Measurements from ENCODE around the gene RDH5. TPM values are rescaled to one million over a fixed set of nuclear protein-coding genes. Genes with fewer than 3 reads are reported as not detected.

RDH5 gene
- polyA plus RNA-seq, 1 experiment, result 5.2 TPM

DNA sequence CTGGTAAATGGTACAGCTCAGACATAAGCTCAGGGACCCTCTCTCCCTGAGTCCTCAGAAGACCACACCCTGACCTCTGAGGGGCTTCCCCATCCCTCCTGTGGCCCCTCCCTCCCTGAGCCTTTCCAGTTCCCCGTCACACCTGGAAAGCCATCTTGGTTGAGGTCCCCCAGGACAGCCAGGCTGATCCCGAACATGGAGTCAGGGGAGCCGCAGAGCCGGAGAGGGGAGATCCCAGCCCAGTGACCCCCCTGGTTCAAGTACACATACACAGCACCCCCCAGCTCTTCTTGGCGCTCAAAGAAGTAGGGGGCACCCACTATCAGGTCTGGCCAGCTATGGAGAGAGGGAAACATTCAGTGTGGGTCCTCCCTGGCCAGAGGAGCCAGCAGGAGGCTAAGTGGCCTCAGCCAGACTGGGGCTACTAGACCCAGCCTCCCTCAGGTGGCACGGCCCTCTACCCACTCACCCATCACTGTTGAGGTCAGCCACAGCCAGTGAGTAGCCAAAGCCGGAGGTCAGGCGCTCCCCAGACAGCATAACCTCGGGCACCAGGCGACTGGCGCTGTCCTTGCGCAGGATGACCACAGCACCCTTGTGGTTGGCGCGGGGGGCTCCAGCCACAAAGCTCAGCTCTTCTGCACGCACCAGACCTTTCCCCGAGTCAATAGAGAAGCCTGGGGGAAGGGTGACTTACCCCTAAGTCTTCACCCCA, 21.8 kb upstream of the RDH5 start:
- CTCF ChIA-PET, result no interaction called here
- Histone ChIP-seq H3K27me3 (ENCODE audit: control insufficient read depth, insufficient read depth, low read length) (peaks cover 2% of the 10 kb centered on the region), H3K4me3 (ENCODE audit: low read depth, low read length) (no peak overlapping the region), H3K9me3 (ENCODE audit: control insufficient read depth, insufficient read depth, low read length) (no peaks in the 10 kb centered on the region), H3K27ac (ENCODE audit: low read depth, low read length) (no peak overlapping the region)
- POLR2A ChIA-PET, result no interaction called here
- TF ChIP-seq, protein P1, sequence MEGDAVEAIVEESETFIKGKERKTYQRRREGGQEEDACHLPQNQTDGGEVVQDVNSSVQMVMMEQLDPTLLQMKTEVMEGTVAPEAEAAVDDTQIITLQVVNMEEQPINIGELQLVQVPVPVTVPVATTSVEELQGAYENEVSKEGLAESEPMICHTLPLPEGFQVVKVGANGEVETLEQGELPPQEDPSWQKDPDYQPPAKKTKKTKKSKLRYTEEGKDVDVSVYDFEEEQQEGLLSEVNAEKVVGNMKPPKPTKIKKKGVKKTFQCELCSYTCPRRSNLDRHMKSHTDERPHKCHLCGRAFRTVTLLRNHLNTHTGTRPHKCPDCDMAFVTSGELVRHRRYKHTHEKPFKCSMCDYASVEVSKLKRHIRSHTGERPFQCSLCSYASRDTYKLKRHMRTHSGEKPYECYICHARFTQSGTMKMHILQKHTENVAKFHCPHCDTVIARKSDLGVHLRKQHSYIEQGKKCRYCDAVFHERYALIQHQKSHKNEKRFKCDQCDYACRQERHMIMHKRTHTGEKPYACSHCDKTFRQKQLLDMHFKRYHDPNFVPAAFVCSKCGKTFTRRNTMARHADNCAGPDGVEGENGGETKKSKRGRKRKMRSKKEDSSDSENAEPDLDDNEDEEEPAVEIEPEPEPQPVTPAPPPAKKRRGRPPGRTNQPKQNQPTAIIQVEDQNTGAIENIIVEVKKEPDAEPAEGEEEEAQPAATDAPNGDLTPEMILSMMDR (IDR thresholded peaks at IDR 0.05; ENCODE audit: low read depth, low read length), result no peak
- DNase-seq (ENCODE audit: low read depth, low spot score), result no peak

DNA sequence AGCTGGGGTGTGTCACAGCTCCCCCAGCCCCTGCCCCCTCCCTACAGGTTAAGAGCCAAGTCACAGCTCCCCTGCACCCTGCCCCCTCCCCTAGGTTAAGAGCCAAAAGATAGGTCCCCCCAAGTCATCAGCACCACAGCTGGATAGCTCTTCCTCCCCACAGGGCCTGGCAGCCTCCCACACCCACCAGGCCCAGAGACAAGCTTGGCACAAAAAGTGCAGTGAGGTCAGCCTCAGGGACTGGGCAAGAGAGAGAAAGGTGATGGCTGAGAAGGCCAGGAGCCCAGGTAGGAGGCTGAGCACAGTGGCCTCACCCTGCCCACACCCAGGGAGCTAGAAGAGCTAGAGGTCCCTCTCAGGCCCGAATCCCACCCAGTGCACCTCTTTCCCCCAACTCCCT, 21.2 kb upstream of the RDH5 start:
- CTCF ChIA-PET, result no interaction called here
- POLR2A ChIA-PET, result no interaction called here
- no peak for DNase-seq (ENCODE audit: low read depth, low spot score)
- H3K4me3 ChIP-seq (ENCODE audit: low read depth, low read length), result no peak overlapping the region
- TF ChIP-seq, protein P1 (IDR thresholded peaks at IDR 0.05; ENCODE audit: low read depth, low read length), result no peak
- peaks cover 2% of the 10 kb centered on the region for H3K27me3 ChIP-seq (ENCODE audit: control insufficient read depth, insufficient read depth, low read length)
- H3K27ac ChIP-seq (ENCODE audit: low read depth, low read length), result no peak overlapping the region
- H3K9me3 ChIP-seq (ENCODE audit: control insufficient read depth, insufficient read depth, low read length), result no peaks in the 10 kb centered on the region

DNA sequence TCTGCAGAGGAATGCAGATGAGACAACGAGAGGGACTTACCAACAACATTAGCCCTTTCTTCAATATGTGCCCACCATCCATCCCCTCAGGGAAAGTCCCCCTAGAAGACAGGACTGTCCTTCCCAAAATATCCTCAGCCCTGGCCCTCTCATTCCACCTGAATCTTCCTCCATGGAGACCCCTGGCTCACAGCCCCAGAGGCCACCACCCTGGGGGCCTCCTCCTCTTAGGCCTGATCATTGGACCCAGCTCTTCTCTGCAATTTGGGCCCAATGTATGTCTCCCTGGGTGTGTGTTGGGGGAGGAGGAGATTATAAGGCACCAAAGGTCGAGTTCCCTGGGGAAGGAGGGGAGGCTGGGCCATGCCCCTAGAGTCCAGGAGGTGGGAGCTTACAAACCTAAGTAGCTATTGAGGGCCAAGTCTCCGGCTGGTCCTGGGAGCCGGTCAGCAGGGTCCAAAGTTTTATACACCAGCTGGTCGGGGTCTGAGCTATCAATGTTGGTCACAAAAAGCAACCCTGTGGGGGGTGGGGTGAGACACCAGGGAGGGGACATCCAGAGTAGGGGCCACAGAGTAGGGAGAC, 20.6 kb upstream of the RDH5 start:
- TF ChIP-seq, protein P1 (IDR thresholded peaks at IDR 0.05; ENCODE audit: low read depth, low read length), result no peak
- no peak overlapping the region for H3K4me3 ChIP-seq (ENCODE audit: low read depth, low read length)
- peaks cover 2% of the 10 kb centered on the region for H3K27me3 ChIP-seq (ENCODE audit: control insufficient read depth, insufficient read depth, low read length)
- ChIA-PET POLR2A (no interaction called here), CTCF (no interaction called here)
- no peak overlapping the region for H3K27ac ChIP-seq (ENCODE audit: low read depth, low read length)
- H3K9me3 ChIP-seq (ENCODE audit: control insufficient read depth, insufficient read depth, low read length), result no peaks in the 10 kb centered on the region
- DNase-seq (ENCODE audit: low read depth, low spot score), result no peak

DNA sequence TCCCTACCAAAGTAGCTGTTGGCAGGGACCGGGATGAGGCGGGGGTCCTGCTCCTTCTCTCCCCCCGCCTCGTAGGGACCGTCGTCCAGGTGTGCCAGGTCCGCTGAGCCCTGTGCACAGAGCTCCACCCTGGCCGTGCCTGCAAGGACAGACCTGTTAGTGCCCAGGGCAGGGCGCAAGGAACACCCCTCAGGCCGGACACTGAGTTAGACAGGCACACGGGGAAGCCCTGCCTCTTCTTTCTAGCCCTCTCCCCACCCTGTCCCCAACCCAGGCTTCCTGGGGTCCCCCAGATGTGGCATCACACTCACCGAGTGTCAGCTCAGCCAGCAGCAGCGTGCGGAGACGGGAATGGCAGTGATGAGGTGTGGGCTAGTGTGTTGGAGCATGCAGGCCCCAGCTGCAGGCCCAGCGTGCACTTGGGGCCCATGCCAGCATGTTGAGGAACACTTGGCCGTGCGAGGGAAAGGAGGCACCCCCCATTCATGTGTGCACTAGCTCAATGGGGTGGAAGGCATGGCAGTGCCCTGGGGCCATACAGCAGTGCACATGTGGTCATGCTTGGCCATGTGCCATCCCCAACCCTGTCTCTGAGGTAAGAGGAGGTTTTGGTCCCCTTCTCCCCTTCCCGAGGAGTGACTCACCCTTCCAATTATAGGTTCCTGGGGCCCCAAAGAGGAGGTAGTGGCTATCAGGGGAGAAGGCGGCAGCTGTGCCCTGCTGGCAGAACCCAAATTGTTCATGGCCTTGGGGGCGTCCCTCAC, 19.8 kb upstream of the RDH5 start:
- H3K27ac ChIP-seq (ENCODE audit: low read depth, low read length), result no peak overlapping the region
- peaks cover 2% of the 10 kb centered on the region for H3K27me3 ChIP-seq (ENCODE audit: control insufficient read depth, insufficient read depth, low read length)
- DNase-seq (ENCODE audit: low read depth, low spot score), result no peak
- TF ChIP-seq, protein P1 (IDR thresholded peaks at IDR 0.05; ENCODE audit: low read depth, low read length), result no peak
- ChIA-PET POLR2A (interaction anchor here (0.6 kb wide), 1 partner anchor 85 kb away, joined by 3 read pairs; no protein-coding TSS in a partner anchor), CTCF (no interaction called here)
- no peaks in the 10 kb centered on the region for H3K9me3 ChIP-seq (ENCODE audit: control insufficient read depth, insufficient read depth, low read length)
- no peak overlapping the region for H3K4me3 ChIP-seq (ENCODE audit: low read depth, low read length)

DNA sequence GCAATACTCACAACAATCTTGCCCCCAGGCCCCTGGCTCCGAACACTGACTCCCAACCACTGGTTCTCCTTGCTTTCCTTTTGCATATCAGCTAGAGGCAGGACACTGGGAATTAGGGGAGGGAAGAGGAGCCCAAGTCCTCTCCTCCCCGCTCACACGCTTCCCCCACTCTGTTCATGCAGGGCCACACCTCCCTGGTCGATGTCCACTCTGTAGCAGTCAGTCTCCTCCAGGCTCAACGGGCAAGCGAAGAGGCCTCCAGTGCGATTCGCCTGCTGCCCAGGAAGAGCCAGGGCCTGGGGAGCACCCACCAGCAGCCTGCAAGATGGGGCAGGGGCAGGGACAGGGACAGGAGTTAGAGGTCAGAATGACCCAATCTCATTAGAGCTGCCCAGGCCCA, 17.3 kb upstream of the RDH5 start:
- Histone ChIP-seq H3K27me3 (ENCODE audit: control insufficient read depth, insufficient read depth, low read length) (peaks cover 3% of the 10 kb centered on the region), H3K9me3 (ENCODE audit: control insufficient read depth, insufficient read depth, low read length) (no peaks in the 10 kb centered on the region; the same call in 1 of the 2 replicates), H3K27ac (ENCODE audit: low read depth, low read length) (no peak overlapping the region), H3K4me3 (ENCODE audit: low read depth, low read length) (no peak overlapping the region)
- ChIA-PET CTCF (no interaction called here), POLR2A (no interaction called here)
- DNase-seq (ENCODE audit: low read depth, low spot score), result no peak
- TF ChIP-seq, protein P1 (IDR thresholded peaks at IDR 0.05; ENCODE audit: low read depth, low read length), result no peak
